GM21423 (cell line): Measurements from ENCODE around the gene MECP2.

ENCODE experiments used
- ATAC-seq: cut with Tn5 transposase; IDR thresholded peaks from one replicate; pipeline ENCODE4 v1.9.1; 2021; ENCODE audit warnings: mild to moderate bottlenecking, moderate library complexity; ENCODE audit not compliant: unreplicated experiment

Gene MECP2

DNA sequence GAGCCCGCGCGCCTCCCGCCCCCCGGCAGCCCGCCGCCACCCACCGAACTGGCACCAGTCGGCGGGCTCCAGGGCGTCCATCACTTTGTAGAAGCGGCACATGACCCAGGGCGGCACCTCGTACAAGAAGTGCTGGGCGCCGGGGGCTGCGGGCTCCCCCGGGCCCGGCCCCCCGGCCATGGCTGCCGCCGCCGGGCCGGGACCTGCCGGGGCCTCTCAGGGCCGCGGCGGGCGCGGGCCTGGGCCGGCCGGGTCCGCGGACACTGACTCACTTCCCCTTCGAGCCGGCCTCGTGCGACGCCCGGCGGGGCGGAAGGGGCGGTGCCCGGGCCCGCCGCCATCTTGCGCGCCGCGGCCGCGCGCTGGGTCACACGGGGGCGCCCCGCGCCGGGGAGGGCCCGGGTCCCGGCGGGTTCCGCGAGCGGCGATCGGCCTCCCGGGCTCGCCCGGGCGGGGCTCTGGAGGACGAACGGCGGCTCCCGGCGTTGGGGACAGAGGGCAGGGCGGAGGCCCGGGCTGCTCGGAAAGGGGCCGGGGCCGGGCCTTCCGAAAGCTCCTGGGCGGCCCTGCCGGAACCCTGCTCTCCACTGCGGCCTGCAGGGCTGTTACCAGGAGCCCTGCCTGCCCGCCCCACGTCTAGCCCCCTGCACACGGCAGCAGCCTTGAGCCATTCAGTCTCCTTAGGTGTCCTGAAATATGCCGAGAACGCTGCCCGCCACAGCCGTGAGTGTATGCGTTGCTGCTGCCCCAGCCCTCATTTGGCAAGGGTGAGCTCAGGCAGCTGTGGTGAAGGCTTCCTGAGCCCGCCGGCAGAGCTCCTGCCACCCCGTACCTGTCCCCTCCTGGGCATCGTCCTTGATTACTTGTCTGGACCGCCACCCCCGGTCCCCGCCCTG is 77.6 kb downstream of the MECP2 start, which contains the start of gene IRAK1:
Gene IRAK1 (minus strand): TSS at position 270 of the 896 bp plus-strand sequence. CDS start 90 bp downstream, at position 180.
- ATAC-seq, result peak; percentile 64

DNA sequence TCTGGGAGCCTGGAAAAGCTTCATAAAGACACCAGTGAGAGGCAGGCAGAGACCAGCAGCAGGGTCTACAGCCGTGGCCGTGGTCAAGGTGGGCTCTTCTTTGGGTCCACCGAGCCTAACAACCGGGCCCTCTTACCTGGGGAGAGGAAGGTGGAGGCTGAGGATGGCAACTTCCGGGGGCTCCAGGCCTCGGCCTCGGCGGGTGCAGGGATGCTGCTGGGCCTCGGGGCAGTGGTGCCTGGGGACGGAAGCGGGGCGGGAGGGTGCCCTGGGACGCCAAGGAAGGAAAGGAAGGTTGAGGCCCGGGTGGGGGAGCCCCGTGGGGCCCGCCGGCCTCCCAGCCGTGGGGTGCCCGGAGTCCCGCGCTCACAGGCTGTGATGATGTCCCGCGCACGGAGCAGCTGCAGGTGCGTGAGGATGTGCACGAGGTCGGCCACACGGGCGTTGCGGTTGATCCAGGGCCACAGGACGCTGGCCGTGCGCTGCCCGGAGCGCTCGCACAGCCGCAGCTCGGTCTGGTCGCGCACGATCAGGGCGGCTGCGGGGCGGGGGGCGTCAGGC is 78.4 kb downstream of the MECP2 start:
- ATAC-seq, result peak; percentile 17

DNA sequence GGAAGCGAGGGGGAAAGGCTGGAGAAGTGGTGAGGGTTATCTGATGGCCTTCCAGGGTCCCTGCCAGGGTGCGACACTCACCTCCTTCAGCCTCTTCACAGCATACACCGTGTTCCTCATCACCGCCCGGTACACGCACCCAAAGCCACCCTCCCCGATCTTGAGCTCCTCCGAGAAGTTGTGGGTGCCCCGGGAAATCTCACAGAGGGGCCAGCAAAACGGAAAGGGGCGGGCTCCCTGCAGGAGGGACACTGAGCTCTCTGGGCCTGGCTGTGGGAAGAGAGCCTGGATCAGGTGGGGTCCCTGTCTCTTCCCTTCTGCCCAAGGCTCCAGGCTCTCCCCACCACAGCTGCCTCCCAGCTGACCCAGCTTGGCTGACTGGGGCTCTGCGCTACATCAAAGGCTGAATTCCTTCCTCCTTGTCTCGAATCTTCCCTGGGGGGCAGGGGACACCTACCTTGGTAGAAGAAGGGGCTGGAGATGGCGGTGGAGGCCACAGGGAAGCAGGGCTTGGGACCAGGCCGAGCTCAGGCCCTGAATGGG is 78.9 kb downstream of the MECP2 start:
- ATAC-seq, result no peak

DNA sequence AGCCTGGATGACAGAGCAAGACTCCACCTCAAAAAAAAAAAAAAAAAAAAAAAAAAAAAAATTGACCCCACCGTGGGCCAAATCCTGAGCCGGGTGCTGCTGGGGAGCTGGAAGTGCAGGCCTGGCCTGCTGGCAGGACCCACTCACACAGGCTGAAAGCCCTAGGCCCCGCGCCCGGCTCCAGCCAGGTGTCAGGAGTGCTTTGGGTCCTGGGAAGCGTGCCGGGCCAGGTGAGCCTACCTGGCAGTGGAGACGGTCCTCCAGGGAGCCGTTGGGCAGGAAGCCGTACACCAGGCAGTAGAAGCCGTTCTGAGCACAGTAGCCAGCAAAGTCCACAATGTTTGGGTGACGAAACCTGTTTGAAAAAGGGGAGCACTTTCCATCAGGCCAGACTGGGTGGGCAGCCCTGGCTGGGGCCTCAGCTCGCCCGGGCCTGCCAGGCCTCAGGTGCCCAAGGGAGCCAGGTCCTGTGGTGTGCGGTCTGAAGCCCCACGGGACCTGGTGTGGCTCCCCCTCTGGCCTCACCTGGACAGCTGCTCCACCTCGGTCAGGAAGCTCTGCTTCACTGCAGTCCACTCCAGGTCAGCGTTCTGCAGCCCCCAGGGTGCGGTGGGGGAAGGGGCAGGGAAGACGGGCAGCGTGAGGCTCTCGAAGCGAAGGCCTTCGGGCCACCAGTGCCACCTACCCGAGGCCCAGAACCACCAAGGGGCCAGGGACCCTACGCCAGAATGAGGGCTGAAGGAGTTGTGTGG is 79.6 kb downstream of the MECP2 start:
- no peak for ATAC-seq

DNA sequence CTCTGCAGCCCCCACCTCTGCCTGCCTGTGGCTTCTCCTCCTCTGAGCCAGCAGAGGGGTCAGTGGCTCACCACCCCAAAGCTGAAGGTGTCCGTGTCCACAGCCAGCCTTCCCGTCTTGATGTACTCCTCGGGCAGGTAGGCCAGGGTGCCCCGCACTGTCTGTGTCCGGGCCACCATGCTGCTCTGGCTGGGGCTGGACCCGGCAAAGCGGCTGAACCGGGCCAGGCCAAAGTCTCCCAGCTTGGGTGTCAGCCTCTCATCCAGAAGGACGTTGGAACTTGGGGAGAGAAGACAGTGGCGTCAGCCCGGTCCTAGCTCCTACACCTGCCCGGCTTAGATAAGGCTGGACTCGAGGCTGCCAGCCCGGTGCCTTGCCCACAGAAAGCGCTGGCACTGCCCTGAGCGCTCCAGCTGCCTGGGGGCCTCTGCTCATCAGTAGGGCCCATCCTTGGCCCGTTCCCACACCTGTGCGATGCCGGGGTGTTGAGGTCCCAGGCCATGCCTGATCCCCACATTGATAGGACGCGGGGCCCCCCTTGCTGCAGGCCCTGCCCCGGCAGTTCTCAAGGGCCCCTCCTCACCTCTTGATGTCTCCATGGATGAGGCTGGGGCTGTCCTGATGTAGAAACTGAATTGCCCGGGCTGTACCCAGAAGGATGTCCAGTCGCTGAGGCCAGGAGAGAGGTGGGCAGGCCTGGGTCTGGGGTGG is 81.0 kb downstream of the MECP2 start:
- ATAC-seq, result no peak

DNA sequence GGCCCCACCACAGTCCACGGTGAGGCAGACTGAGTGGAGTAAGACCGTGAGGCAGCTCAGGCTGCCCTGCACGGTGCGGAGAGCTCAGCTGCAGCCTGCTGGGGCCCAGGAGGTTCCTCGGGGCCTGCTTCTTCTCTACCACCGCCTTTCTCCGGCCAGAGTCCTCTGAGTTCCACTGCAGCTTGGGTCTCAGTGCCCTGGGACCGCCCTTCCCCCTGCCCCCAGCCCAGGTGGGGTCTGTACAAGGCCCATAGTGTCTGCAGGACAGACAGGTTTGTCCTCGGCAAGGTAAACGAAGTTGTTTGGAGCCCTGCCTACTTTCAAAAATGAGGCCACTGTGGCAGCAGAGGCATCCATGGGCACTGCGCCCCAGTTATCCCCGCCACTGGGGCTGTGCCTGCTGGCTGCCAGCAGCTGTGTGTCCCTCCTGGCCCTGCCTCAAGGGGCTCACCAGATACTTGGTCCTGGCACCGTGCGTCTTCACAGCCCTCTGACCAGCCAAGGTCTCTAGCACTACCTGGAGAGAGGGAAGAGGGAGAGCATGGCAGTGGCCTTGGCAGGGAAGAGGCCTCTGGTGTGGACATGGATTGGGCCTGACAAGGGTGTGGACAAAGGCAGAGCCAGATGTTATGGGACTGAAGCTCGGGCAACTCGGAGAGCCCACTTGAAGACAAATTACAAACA is 81.8 kb downstream of the MECP2 start:
- ATAC-seq, result no peak

DNA sequence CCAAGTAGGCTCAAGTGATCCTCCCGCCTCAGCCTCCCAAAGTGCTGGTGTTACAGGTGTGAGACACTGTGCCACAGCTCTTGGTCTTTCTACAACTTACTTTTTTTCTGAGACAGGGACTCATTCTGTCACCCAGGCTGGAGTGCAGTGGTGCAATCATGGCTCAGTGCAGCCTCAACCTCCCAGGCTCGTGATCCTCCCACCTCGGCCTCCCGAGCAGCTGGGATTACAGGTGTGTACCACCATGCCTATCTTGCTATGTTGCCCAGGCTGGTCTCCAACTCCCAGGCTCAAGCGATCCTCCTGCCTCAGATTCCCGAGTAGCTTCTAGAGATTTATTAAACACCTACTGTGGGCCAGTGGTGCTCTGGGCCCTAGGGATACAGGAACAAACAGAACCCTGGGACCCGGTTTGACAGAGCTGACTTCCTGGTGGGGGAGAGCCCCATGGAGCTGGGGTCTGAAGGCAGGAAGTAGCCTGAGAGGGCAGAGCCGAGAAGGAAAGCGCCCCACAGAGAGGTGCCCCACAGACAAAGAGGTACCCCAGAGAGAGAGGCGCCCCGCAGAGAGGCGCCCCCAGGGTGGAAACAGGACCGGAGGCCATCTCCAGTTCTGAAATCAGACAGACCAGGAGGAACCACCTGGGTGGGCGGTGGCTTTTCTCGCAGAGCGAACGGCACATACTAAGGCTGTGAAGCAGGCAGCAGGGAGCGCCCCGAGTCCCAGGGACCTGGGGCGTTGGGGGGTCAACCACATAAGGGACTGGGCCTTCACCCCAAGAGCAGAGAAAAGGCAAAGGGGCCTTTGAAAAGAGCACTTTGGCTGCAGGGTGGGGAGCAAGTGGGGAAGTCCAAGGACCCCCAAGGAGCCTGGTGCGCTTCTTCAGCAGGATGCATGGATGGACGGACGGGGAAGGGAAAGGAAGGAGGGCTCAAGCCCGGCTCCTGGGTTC is 82.8 kb downstream of the MECP2 start:
- ATAC-seq, result no peak

DNA sequence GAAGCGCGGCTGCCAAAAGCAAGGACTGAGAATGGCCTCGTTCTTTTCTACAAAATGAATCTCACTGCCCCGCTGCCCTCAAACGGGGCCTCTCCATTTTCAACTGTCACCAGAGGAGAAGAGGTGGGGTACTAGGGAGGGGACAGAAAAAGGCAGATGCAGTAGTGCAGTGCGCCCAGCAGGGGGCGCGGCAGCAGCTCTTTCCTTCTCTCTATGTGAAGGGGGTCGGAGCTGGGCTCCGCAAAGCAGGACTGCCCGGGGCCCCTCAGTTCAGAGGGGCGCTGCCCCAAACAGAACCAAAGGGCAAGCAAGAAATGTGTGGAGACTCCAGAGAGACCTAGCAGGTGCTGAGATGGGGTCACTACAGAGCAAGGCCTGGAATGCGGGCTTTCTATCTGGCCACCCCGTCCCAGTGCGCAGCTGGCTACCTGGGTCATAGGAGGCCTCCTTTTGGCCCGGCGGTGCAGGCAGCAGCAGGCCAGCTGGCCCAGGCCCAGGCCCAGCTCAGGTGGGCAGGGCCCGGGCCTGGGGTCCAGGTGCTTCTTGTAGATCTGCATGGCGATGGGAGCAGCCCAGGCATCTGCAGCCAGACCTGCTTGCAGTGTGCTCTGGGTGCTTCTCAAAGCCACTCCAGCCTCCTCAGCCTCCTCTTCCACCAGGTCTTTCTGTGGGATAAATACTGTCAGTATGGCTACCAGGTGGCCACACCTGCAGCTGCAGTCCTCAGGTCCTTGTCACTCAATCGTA is 83.7 kb downstream of the MECP2 start:
- ATAC-seq, result no peak

DNA sequence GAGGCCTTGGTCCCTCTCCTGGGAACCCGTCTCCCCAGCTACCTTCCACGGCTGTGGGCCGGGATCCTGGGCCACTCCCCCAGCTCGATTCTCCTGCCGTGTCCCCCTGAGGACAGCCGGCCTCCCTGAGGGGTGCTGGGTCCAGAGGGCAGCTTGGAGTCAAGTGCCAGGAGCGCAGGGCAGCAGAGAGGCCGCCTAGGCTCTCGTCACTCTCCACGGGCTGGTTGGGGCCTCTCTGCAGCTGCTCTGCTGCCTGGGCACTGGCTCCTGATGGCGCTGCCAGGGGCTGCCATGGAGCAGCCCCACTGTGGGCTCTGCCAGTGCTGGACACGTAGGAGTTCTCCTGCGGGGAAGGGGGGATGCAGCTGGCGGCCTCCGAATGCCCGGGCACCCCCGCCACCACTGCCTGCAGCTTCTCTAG is 84.5 kb downstream of the MECP2 start:
- no peak for ATAC-seq

DNA sequence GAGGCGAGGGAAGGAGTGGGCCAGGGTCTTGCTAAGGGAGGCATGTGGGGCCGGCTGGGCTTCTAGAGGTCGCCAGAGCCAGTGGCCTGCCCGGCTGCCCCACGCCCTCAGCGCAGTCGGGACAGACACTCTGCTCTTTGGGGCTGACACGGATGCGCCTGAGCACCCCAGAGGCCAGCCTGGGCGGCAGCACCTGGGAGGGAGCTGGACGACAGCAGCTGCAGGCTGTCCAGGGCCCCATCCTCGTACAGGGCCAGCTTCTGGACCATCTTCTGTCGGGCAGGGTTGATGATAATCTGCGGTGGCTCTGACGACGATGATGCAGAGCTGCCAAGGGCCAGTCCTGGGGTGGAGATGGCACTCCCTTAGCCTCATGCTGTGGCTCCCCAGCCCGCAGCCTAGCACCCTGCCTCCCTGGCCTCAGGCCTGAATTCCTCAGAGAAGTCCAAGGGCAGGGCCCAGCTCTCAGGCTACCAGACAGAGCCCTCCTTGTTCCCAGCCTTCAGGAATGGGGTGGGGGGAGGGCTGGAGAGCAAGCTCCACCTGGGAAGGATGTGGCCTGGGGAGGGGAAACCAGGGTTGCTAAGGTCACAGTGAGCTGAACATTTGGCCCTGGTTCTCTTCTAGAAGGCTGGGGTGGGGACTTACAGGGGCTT is 85.1 kb downstream of the MECP2 start:
- ATAC-seq, result no peak

DNA sequence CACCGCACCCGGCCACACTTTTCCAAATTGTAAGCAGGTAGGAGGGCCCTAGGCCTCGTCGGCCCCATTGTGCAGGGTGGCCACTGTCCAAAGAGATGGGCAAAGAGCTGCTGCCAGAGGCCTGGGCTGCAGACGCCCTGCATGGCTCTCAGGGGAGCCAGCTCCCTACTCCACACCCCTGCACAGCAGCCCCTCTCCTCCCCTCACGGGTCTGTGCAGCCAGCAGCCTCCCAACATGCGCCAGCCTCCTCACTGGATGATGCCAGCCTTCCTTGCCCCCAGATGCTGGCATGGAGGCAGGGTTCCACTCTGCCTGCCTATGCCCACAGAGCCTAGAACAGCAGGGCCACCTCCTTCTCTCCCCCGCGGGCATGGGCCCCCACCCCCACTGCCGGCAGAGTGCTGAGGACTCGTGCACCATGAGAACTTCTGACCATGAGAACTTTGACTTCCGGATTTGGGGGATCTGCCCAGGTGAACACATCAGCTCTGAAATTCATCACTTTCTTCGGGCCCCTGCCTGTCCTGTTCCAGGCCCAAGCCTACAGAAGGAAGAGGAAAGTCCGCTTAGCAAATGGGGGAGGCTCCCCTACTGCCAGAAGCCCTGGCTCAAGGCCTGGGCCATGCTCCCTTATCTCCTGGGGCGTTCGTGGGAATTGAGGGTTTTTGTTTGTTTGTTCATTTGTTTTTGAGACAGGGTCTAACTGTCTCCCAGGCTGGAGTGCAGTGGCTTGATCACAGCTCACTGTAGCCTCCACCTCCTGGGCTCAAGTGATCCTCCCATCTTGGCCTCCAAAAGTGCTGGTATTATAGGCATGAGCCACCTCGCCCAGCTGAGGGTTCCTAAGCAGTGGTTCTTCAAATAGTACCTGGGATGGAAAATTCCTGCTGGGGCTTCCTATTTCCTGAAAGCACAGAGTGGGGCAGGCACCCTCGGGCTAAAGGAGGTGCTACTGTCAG is 85.9 kb downstream of the MECP2 start:
- ATAC-seq, result no peak

DNA sequence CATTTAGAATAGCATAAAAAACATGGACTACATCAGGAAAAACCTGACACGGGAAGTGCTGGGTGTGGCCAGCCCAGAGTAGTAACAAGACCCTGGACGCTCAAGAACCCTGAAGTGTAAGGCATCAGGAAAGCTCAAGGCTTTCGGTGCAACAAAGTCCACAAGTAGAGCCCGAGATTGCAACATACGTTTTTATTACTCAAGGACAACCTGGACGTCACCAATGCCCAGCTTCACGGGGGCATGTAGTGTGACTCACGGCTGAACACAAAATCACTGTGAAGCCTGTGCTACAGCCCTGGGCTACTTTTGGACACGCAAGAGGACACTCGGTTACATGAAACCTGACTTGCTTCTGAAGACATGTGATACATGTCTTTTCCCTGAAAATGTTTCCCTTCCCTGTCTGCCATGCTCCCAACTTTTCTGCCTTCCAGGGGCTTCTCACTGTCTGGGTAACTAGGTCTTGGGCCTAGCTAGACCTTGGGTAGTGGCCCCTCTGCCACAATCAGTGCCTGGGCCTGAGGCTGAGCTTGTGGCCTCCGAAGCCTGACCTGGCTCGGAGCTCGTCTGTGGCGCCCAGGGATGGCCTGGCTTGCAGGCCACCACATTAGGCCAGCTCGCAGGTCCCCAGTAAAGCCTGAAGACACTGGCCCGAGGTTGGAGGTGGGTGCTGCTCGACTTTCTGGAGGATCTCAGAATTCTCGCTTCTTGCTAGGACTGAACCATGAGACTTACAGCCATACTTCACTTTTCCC is 87.0 kb downstream of the MECP2 start:
- no peak for ATAC-seq

DNA sequence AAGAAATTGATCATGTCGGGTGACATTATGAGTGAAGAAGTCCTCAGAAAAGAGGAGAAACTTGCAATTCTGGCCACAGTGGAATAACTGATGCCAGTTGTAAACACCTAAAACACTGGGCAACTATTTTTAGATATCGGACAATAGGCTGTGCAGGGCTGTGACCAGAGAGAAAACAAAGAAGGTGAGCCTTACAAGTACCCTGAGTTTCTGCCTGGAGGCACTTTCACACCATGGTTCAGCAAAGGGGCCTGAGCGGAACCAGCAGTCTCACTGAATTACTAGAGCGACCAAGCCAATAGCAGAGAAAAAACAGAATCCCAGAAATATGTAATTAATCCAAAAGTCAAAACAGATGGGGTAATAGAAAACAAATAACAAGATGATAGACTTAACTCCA is 89.0 kb downstream of the MECP2 start:
- no peak for ATAC-seq

DNA sequence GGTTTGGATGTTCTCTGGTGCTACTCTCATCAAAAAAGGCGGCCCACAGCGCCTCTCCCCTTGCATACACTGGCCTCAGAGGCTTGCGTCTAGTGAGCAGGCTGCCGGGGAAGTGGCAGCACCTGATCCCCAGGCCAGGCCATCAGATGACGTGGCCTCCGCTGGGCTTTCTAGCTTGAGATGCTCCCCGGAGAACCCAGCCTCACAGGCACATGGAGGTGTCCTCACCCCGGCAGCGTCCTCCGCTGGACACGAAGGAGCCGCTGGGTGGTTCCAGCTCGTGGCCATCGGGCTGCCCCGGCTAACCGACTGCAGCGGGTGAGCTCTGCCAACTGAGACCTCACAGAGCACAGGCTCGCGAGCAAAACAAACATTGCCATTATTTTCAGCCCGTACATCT is 90.6 kb downstream of the MECP2 start:
- ATAC-seq, result no peak

DNA sequence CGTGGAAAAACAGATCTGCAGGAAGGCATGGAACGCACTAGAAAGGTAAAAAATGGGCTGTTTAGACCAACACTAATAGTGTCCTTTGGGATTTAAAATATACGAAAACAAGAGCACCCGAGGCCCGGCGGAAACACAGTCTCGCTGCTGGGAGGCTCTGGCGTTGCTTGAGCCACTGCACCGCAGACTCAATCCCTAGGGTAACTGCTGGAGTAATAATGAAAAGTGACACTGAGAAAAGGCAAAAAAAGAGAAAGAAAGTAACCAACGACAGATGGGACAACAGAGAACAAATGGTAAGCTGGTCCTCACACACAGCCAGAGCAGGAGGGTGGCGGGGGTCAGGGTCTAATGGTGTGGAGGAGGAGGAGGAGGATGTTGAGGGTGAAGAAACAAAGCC is 93.2 kb downstream of the MECP2 start:
- no peak for ATAC-seq

DNA sequence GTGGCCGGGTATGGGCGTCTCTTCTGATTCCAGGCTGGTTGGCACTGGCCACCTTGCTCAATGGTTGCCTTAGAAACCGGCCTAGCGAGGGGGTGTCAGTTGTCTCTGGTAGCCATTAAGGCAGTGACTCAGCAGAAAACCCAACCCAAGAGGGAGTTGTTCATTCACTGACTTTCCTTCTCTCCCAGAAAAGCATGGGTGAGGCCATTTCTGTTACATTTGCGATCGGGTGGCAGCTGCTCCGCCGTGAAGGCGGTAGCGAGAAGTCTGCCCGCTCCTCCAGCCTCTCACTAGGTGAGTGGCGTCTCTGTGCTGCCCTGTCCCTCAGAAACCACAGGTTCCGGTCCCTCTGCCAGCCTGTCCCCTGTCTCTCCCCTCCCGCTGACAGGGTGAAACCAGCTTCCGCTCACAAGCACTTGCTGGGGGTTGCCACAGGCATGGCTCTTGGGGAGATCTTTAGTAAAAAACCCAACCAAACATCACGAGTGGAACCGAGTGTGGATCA is 95.2 kb downstream of the MECP2 start:
- peak; percentile 62 for ATAC-seq
